Sciatic nerve (tissue), 2 donors: Measurements from ENCODE around the gene KPNA5. TPM values are rescaled to one million over a fixed set of nuclear protein-coding genes. Genes with fewer than 3 reads are reported as not detected.
"Not testable (repeated sequence)": the region's sequence is repeated elsewhere in the genome, so short reads cannot be mapped to it uniquely, and the experiment has no call there.

Source experiments
- ATAC-seq: fragments of 200-7000 bp; cut with Tn5 transposase; one replicate; pipeline ENCODE4 v1.9.1; 2020; ENCODE audit warnings: mild to moderate bottlenecking, moderate library complexity
- DNase-seq: peaks from one replicate; pipeline ENCODE4 v3.0.0-alpha.2; 2020; ENCODE audit warnings: low spot score
- intact Hi-C: fragments of 100-400 bp; cut with DNase I; formaldehyde crosslinking; loops from one replicate; pipeline ENCODE4 v1.14.2; 2022
- total RNA-seq: library from RNA; stranded (reverse); fragmentation: NEBNext Ultra II Directional; extraction: Animal tissue kit (Norgen Biotek cat#: 25700); gene quantifications from one replicate; pipeline ENCODE4 v1.2.1, GENCODE V29; 2021
- donor health status: DM: no; HTN: no; CAD: no.
- donor health status: DM: no; HTN: no; CAD: no.

Gene KPNA5
- total RNA-seq, 1 donor from 2014 or later, result 29.5 TPM

DNA sequence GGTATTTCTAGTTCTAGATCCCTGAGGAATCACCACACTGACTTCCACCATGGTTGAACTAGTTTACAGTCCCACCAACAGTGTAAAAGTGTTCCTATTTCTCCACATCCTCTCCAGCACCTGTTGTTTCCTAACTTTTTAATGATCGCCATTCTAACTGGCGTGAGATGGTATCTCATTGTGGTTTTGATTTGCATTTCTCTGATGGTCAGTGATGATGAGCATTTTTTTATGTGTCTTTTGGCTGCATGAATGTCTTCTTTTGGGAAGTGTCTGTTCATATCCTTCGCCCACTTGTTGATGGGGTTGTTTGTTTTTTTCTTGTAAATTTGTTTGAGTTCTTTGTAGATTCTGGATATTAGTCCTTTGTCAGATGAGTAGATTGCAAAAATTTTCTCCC lies 12.3 kb downstream of the KPNA5 start:
- ATAC-seq, DNase-seq, intact Hi-C loops: not testable (repeated sequence)

GRCh38 chr6:116695401-116695800 lies 14.4 kb downstream of the KPNA5 start:
- no peak for ATAC-seq
- intact Hi-C loops, result no loop called here
- no peak for DNase-seq

- intact Hi-C loops, result no loop called here
- DNase-seq (no peak), ATAC-seq (no peak)
These were observed 16.5 kb downstream of the KPNA5 start for GRCh38 chr6:116697480-116697879.

GRCh38 chr6:116703888-116704287 lies 22.9 kb downstream of the KPNA5 start:
- intact Hi-C loops, DNase-seq, ATAC-seq: not testable (repeated sequence)

GRCh38 chr6:116705917-116706316 lies 24.9 kb downstream of the KPNA5 start:
- DNase-seq, result no peak
- ATAC-seq, result no peak
- intact Hi-C loops, result no loop called here

- no peak for DNase-seq
- ATAC-seq, result no peak
- intact Hi-C loops, result no loop called here
These were observed 33.3 kb downstream of the KPNA5 start for GRCh38 chr6:116714296-116714695.

DNA sequence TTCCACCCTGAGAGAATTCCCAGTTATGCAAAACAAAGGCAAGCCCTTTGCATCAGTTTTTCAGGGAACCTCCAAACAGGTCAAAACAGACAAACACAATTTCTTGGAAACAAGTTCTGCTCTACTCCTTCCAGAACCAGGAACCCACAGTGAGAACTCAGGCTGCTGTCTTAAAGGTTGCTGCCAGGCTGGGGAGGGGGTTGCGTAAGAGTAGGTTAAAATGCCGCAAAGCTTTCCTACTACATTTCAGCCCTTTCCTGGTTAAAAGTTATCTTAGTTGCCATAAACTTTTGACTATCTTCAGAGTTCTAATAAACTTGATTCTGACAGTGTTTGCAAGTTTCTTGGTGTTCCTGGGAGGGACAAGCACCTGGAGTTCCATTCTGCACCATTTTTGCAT lies 33.8 kb downstream of the KPNA5 start:
- intact Hi-C loops, result no loop called here
- DNase-seq (no peak), ATAC-seq (no peak)

- no peak for DNase-seq
- intact Hi-C loops, result no loop called here
- ATAC-seq, result no peak
These were observed 45.9 kb downstream of the KPNA5 start for GRCh38 chr6:116726947-116727346.

GRCh38 chr6:116730513-116730912 lies 49.5 kb downstream of the KPNA5 start:
- ATAC-seq (no peak), DNase-seq (no peak)
- intact Hi-C loops, result no loop called here

- intact Hi-C loops, result no loop called here
- no peak for ATAC-seq
- DNase-seq, result no peak
These were observed 56.0 kb downstream of the KPNA5 start for GRCh38 chr6:116737004-116737403.

DNA sequence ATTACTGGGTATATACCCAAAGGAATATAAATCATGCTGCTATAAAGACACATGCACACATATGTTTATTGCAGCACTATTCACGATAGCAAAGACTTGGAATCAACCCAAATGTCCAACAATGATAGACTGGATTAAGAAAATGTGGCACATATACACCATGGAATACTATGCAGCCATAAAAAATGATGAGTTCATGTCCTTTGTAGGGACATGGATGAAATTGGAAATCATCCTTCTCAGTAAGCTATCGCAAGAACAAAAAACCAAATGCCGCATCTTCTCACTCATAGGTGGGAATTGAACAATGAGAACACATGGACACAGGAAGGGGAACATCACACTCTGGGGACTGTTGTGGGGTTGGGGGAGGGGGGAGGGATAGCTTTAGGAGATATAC lies 59.5 kb downstream of the KPNA5 start:
- ATAC-seq, intact Hi-C loops: not testable (repeated sequence)

GRCh38 chr6:116741571-116741970 lies 60.6 kb downstream of the KPNA5 start:
- DNase-seq, result no peak
- ATAC-seq, result no peak

More for the DNA sequence above, 59.5 kb downstream of the KPNA5 start:
- not testable (repeated sequence) for DNase-seq

DNA sequence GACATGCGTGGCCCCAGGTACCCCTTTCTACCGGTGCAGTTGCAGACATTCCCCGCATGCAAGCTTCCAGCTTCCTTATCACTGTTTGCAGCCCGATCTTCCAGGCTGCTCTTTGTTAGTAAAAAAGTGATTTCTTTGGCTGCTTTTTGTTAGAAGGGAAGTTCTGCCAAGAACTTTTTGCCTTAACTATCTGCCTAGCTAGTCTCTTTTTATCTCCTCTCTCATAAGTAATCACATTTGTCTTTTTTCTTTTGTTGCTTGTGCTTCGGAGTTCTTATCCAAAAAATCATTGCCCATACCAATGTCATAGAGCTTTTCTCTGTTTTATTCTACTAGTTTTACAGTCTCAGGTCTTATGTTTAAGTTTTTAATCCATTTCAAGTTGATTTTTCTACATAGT lies 64.2 kb downstream of the KPNA5 start:
- DNase-seq (no peak), ATAC-seq (no peak)
- intact Hi-C loops, result no loop called here

More at GRCh38 chr6:116741571-116741970, 60.6 kb downstream of the KPNA5 start:
- intact Hi-C loops, result no loop called here

- intact Hi-C loops, result no loop called here
- DNase-seq (no peak), ATAC-seq (no peak)
These were observed 80.8 kb downstream of the KPNA5 start for GRCh38 chr6:116761779-116762178.

DNA sequence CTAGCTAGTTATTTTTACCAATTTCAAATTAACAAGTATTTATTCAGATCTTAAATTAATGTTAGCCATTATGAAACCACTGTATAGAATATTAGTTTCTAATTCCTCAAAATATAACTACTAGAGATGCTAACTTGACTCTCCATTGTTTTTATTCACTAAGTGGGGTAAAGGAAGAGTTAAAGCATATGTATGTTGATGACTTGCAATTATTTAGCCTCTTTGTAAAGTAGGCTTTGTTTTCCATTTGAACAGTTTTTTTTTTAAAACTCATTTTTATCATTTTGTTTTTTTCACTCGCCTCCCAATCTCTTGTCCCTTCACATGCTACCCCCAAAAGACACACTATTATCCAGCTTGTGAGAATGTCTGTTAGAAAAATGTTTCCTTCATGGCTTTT lies 81.2 kb downstream of the KPNA5 start:
- no peak for ATAC-seq
- no peak for DNase-seq
- intact Hi-C loops, result no loop called here

GRCh38 chr6:116763048-116763447 lies 82.0 kb downstream of the KPNA5 start:
- ATAC-seq (no peak), DNase-seq (no peak)
- intact Hi-C loops, result no loop called here

DNA sequence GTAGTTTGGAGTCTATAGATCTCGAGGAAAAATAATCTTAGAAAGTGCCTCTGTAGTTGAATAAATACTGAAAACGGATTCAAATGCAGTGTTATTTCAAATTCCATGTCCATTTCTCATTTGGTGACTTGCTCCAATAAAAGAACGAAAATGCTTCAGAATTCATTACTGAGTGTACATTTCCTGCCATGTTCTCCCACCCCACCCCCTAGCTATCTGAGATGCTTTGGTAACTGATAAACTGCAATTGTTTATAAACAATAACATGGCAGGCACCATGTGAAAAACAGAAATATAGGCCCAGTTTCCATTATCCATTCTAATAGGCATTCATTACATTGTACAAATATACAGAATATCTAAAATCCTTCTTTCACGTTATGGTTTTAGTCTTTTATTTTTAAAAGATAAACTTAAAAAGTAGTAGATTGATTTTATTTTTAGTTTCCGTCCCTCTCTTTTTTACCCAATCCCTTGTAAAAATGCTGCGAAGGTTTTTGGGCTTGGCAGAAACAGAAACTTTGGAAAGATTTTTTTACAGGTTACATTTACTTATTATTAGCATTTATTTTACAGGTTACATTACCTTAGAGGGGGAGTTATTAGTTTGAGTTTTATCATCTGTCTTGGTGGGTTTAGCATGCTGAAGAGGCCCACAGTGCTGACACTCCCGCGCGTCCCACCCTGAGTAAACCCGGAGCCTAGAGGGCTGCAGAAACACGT lies 83.1 kb downstream of the KPNA5 start:
- DNase-seq, result no peak
- ATAC-seq, result peak; percentile 29
- intact Hi-C loops, result no loop called here

GRCh38 chr6:116764629-116764960 lies 83.6 kb downstream of the KPNA5 start:
- DNase-seq (peak; percentile 60), ATAC-seq (peak; percentile 47)
- intact Hi-C loops, result no loop called here

DNA sequence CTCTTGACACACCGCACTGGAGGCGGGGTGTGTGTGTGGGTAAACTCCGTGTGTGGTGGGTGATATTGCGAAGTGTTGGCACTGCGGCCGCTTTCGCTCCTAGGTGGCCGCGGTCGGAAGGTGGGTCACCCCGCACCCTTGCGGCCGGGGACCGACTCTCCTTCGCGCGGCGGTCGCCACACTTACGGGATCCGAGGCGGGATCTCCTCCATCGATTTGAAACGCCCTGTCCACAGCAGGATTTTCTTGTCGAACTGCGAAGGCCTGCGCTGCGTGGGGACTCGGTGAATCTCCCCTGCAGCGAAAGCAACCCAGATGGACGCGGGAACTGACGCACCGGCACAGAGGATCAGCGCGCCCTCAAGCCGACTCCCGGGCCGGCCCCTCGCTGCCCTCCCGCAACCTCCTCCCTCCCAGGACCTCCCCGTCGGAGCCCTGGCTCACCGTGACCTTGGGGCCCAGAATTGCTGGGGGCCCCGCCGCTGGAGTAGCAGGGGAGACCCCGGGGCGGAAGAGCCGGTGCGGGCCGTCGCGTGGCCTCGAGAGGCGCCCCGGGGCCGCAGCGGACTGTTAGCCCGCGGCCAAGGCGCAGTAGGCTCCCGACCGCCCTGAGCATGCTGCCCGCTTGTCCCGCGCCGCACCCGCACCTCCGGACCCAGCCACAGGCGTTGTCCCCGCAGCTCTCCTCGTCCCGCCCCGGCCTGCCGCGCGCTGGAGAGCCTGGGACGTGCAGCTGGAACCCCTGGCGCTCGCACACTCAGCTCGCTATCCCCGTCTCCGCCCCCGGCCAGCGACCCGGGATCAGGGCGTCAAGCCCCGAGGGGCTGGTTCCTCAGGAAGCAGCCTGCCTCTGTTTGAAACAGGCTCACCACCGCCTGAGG lies 84.2 kb downstream of the KPNA5 start, which contains the start of gene FAM162B:
TSS of gene FAM162B (minus strand) at position 759 of the 881 bp plus-strand sequence. CDS start at position 616, 143 bp downstream.
- DNase-seq (peak; percentile 72), ATAC-seq (peak; percentile 89)
- intact Hi-C loops, result no loop called here

DNA sequence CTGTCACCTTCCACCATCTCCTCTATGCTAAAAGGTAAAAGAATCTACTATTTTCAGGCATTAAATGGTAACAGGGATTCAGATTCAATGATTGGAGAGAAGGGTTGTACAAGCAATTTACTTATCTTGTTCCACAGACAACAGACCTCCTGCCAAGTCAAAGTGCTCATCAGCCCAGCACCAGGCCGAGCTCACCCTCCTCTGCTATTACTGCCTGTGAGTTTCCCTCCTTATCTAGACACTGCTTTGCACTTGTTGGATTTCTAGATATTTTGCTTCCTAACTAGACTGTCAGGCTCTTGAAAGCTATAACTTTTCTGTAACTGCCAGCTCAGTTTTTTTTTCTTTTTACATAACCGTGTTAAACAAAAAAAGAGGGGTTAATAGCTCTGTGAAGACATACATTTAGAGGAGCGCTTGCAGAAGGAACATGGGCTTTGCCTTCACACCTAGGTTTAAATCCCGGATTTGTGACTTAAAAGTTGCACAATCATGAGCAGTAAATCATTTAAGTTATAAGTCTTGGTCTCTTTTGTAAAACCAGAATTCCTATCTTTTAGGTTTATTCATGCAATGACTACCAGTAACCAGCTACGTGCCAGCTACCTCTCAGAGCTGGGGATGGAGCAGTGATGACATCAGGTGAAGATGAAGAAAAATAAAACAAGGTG lies 85.6 kb downstream of the KPNA5 start:
- intact Hi-C loops, result no loop called here
- ATAC-seq (no peak), DNase-seq (no peak)
